ENCODE results near the gene MAGOHB.
"Not testable (repeated sequence)": the region's sequence is repeated elsewhere in the genome, so short reads cannot be mapped to it uniquely, and the experiment has no call there.

Gene MAGOHB

DNA sequence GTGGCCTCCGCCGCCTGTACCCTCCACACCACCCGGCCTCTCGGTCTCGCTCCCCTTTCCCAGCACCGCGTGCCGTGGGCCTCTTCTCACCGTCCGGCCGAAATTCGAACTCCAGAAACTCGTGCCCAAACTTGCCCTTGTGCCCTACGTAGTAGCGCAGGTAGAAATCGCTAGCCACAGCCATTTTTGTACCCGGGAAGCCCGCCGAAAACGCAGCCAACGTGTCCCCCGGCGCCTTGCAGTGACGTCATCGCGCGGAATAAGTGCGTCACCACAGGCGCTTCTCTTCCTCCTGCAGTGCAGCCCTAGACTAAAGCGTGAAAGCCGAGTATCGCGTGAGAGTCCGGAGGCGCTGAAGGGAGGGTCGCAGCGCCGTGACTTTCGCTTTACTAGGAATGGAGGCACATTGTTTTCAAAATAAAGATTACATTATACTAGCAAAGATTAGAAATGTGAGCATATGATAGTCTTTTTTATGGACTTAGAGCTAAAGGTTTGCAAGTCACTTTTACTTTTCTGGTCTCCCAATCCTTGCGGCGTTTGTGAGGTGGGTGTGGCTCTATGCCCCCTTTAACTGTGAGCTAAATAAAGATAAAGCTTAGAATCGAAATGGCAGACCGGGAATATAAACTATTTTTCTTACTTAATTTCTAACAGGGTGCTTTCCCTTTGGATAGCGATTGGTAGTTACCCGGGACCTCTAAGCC lies at the start of gene MAGOHB:
Gene MAGOHB (minus strand): TSS at position 261 of the 707 bp plus-strand sequence. CDS start 77 bp downstream, at position 184.
- TF ChIP-seq ZNF274 (IDR thresholded peaks at IDR 0.05; ENCODE audit: low read depth, low read length), result no peak
- H3K4me3 ChIP-seq (ENCODE audit: low read length), result peak within 1 kb of the TSS; percentile 97

DNA sequence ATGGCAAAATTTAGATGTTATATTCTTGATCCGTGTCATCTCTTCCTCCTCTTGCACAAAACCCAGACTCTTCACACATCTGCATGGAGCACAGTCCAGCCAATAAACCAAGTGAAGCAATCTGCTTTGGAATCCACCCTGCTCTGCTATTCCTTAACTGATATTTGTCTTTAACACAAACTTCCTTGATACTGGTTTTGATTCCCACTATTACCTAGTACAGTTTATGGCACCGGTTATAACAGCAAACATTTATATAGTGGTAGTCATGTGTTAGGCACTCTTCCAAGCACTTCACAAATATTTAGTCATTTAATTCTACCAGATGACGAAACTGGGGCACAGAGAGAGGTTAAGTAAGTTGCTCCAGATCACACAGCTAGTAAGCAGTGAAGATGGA lies 47.9 kb upstream of the MAGOHB start:
- no peak for TF ChIP-seq ZNF274 (IDR thresholded peaks at IDR 0.05; ENCODE audit: low read depth, low read length)
- H3K4me3 ChIP-seq (ENCODE audit: low read length), result no peak overlapping the region

DNA sequence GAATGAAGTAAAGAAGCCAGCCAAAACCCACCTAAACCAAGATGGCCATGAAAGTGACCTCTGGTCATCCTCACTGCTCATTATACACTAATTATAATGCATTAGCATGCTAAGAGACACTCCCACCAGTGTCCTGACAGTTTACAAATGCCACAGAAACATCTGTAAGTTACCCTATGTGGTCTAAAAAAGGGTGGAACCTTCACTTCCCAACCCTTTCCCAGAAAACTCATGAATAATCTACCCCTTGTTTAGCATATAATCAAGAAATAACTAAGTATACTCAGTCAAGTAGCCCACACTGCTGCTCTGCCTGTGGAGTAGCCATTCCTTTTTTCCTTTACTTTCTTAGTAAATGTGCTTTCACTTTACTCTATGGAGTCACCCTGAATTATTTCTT lies 40.6 kb upstream of the MAGOHB start:
- TF ChIP-seq ZNF274 (IDR thresholded peaks at IDR 0.05; ENCODE audit: low read depth, low read length), result no peak

DNA sequence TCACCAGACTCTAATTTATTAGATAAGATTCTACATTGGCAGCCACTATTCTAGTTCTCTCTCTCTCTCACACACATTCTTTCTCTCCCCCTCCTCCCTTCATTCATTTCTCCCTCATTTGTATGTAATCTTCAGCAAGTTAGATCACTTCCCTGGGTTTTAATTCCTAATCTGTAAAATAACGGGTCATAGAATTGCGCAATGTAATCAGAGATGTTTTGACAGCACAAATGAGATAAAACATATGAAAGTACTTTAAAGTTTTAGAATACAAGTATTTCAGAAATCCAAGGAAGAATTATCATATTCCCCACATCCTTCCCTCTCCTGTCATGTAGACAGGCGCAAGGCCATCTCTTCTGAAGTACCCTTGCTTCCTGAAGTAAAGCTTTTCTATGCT lies 38.8 kb upstream of the MAGOHB start:
- H3K4me3 ChIP-seq (ENCODE audit: low read length), result no peak overlapping the region
- no peak for TF ChIP-seq ZNF274 (IDR thresholded peaks at IDR 0.05; ENCODE audit: low read depth, low read length)

More for the DNA sequence above, 40.6 kb upstream of the MAGOHB start:
- H3K4me3 ChIP-seq (ENCODE audit: low read length), result no peak overlapping the region

DNA sequence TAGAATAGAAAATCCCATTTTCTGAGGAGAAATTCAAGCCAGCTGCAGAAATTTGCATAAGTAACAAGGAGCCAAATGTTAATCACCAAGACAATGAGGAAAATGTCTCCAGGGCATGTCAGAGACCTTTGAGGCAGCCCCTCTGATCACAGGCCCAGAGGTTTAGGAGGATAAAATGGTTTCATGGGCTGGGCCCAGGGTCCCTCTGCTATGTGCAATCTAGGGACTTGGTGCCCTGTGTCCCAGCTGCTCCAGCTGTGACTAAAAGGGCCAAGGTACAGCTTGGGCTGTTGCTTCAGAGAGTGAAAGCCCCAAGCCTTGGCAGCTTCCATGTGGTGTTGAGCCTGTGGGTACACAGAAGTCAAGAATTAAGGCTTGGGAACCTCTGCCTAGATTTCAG lies 33.2 kb upstream of the MAGOHB start:
- H3K4me3 ChIP-seq (ENCODE audit: low read length), result not testable (repeated sequence)

DNA sequence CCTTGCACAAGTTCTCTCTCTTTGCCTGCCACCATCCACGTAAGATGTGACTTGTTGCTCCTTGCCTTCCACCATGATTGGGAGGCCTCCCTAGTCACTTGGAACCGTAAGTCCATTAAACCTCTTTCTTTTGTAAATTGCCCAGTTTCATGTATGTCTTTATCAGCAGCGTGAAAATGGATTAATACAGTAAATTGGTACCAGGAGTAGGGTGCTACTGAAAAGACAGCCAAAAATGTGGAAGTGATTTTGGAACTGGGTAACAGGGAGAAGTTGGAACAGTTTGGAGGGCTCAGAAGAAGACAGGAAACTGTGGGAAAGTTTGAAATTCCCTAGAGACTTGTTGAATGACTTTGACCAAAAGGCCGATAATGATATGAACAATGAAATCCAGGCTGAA lies 32.5 kb upstream of the MAGOHB start:
- TF ChIP-seq ZNF274 (IDR thresholded peaks at IDR 0.05; ENCODE audit: low read depth, low read length), result no peak
- H3K4me3 ChIP-seq (ENCODE audit: low read length), result no peak overlapping the region

DNA sequence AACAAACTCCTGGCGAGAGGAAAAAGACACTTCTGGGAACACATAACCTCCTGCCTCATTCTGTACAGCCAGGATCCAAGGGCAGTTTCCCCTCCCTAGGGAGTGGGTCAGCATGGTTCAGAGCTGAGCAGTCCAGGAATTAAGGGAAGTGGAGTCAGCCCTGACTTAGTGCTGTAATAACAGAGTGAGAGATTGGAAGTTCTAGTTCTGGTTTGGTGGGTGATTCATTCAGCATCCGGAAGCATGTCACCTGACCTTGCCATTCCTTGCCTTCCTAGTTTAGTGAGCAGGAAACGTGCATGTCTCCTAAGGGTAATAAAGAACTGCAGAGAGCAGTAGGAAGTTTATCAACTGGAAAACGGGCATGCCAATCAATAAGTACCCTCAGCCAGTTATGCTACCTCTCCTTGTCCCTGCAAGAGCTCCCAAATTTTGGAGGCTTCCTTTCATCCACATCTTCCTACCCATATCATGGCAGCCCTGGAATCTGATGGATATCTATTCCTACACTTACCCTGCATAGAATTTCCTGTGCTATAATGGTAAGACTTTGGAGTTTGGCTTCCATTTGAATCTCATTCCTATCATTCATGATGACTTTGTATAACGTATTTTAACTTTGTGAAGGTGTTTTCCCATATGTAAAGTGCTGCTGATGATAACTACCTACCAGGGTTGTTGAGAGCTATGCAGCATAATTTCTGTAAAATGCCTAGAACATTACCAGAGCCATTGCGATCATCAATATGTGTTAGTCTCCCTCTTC lies 28.5 kb upstream of the MAGOHB start:
- no peak overlapping the region for H3K4me3 ChIP-seq (ENCODE audit: low read length)
- TF ChIP-seq ZNF274 (IDR thresholded peaks at IDR 0.05; ENCODE audit: low read depth, low read length), result no peak

DNA sequence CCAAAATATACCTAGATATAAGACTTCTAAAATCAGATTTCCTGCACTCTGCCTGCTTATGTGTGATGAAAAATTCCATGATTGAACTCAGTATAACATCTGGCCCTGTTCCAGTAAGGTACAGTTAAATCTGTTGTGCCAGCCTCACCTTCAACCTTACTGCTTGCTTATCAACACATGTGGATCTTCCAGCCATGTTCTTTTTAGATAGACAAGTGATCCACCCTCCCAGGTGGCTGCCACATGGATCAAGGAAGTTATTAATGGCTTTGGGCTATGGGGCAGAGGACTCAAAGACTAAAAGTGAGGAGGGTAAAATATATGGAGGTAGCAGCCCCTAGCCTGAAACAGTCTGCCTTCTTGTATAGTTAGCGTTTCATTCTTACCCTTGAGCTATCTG lies 25.3 kb upstream of the MAGOHB start:
- H3K4me3 ChIP-seq (ENCODE audit: low read length), result no peak overlapping the region
- no peak for TF ChIP-seq ZNF274 (IDR thresholded peaks at IDR 0.05; ENCODE audit: low read depth, low read length)

DNA sequence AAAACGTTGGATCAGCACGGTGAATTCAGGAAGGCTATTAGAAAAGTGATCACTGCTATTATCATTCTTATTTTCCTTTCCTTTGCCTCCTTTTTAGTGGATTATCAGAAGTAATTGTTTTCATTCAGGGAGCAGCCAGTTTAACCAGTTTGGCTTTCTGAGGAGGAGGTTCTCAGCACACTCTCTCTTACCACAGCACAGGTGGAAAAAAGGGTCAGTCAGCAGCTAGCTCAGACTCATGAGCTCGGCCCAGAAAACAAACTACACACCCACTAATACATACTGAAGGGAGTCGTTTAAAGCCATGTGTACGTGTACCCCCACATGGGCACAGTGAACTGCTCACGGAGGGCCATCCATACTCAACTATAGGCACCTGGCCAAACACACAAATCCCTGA lies 23.2 kb upstream of the MAGOHB start:
- no peak overlapping the region for H3K4me3 ChIP-seq (ENCODE audit: low read length)
- no peak for TF ChIP-seq ZNF274 (IDR thresholded peaks at IDR 0.05; ENCODE audit: low read depth, low read length)

DNA sequence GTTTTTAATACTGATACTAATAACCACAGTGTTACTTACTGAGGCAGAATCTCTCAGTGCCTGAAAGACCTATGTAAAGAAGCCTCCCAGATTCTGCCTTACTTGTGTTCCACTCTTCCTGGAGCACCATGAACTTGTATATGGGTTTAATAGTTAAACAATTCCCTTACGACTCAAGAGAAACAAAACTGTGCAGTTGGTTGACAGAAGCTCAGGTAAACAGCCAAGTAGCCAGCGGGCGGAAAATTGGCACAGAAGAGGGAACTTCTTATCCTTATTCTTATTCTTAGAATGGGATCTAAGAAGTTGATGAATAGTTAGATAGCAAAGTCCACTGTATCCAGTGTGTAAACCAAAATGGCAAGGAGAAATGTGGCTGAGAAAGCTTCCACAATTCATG lies 22.7 kb upstream of the MAGOHB start:
- TF ChIP-seq ZNF274 (IDR thresholded peaks at IDR 0.05; ENCODE audit: low read depth, low read length), result no peak
- no peak overlapping the region for H3K4me3 ChIP-seq (ENCODE audit: low read length)

DNA sequence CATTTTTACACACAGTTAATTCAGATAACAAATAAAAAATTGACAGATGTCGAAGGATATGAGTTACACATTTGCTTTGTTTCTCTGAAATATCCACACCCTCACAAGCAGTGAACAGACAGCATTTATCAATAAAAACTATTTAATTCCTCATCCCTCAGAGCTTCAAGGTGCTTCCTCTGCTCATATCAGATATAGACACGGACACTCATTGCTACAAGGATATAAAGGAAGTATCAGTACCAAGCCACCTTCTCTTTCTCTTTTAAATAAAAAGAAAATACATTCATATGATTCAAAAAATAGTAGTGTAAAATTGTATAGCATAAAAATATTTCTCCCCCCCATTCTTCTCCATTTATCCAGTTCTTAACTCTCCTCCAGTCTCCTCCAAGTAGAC lies 21.9 kb upstream of the MAGOHB start:
- TF ChIP-seq ZNF274 (IDR thresholded peaks at IDR 0.05; ENCODE audit: low read depth, low read length), result no peak
- no peak overlapping the region for H3K4me3 ChIP-seq (ENCODE audit: low read length)

DNA sequence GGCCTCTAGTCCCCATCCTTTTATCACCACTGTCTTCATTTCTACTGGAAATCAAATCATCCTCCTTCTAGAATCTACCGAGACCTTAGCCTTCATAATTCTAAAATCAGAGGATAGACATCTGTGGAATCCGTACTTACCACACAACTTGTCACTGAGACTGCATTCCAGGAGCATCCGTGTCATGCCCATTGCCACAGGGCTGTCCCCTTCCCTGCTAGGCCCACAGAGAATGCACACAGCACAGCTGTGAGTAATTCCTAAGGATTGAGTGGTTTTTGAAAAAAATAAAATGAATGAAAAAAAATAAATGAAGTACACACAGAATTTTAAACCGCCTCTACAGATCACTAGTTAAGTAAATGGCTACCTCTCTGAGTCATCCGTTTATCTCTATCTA lies 21.0 kb upstream of the MAGOHB start:
- H3K4me3 ChIP-seq (ENCODE audit: low read length), result no peak overlapping the region
- no peak for TF ChIP-seq ZNF274 (IDR thresholded peaks at IDR 0.05; ENCODE audit: low read depth, low read length)

DNA sequence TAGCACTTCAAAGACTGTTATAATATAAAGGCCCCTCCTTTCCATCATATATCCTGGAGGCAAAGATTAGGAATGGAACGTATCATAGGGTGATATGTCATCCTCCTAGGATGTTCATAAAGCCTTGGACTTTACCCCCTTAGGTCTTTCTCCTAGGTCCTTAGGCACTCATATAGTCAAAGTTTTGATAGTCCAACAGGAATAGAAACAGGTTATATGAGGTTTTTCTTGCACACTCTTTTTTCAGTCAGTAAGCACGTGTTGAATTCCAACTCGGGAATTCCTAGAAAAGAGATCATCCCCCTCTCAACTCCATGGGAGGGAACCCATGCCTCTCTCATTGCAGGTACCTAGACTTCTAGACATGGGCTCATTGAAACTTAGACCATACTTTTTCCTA lies 20.1 kb upstream of the MAGOHB start:
- H3K4me3 ChIP-seq (ENCODE audit: low read length), result no peak overlapping the region
- no peak for TF ChIP-seq ZNF274 (IDR thresholded peaks at IDR 0.05; ENCODE audit: low read depth, low read length)

DNA sequence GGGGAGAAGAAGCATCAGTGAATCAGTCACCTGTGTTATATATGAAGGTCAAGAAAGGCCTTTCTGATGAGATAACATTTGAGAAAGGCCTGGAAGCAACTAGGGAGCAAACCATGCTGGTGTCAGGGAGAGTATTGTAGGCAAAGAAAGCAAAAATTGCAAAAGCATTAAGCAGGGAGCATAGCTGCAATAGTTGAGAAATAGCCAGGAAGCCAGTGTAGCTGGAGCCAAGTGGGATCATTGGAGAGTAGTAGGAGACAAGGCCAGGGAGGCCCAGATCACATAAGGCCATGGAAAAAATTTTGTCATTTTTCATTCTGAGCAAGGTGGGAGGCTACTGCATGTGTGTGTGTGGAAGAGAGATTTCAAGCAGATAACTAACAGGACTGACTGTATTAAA lies 18.8 kb upstream of the MAGOHB start:
- no peak overlapping the region for H3K4me3 ChIP-seq (ENCODE audit: low read length)
- TF ChIP-seq ZNF274 (IDR thresholded peaks at IDR 0.05; ENCODE audit: low read depth, low read length), result no peak

DNA sequence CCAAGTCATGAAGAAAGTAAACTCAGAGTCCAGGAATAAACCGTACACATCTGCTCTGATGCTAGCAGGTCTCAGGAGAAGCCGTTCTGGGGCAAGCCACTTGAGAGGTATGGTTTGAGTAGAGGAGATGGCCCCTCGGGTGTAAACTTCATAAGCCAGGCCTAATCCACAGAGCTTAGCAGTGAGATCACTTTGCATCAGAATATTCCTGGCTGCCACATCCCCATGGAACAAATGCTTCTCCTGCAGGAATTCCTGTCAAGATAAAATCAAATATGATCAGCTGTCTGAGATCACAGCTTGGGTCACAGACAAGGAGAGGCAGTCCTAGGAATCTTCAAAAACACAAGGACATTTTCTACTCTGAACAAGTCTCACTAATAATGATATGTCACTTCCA lies 11.2 kb upstream of the MAGOHB start:
- H3K4me3 ChIP-seq (ENCODE audit: low read length), result no peak overlapping the region
- no peak for TF ChIP-seq ZNF274 (IDR thresholded peaks at IDR 0.05; ENCODE audit: low read depth, low read length)

All from GM08714 (cell line).